Heart right ventricle (tissue), 16 donors: Measurements from ENCODE around the gene TRAPPC1. TPM values are rescaled to one million over a fixed set of nuclear protein-coding genes. Genes with fewer than 3 reads are reported as not detected.
A peak's percentile ranks its signal among the peaks of the same experiment; 100 is the strongest.

Experiments
- ATAC-seq, 8 donors: fragments of 200-7000 bp; cut with Tn5 transposase; one replicate each; pipeline ENCODE4 v1.9.1; 2020; ENCODE audit warnings: mild to moderate bottlenecking in 8 of 8, moderate library complexity in 8 of 8, moderate number of reproducible peaks in 1 of 8
- DNase-seq, 2 donors: peaks; one replicate each; pipeline ENCODE4 v3.0.0-alpha.2; 2020
- H3K27ac ChIP-seq, 10 donors: fragments of 200-600 bp; sonication (generic) in 2 of 10; one replicate each; pipeline versions ENCODE4 v1.5.0 to v1.8.0; 2020 to 2022; ENCODE audit warnings: mild to moderate bottlenecking in 3 of 10
- H3K27me3 ChIP-seq, 7 donors: fragments of 200-600 bp; one replicate each; pipeline ENCODE4 v1.8.0; 2021 to 2022; ENCODE audit warnings: mild to moderate bottlenecking in 2 of 7
- H3K36me3 ChIP-seq, 9 donors: fragments of 200-600 bp; sonication (generic) in 1 of 9; one replicate each; pipeline versions ENCODE4 v1.5.0 to v1.8.0; 2020 to 2022; ENCODE audit warnings: mild to moderate bottlenecking in 2 of 9
- H3K4me1 ChIP-seq, 9 donors: fragments of 200-600 bp; sonication (generic) in 1 of 9; one replicate each; pipeline versions ENCODE4 v1.5.0 to v1.8.0; 2020 to 2022; ENCODE audit warnings: mild to moderate bottlenecking in 4 of 9
- H3K4me3 ChIP-seq, 10 donors: fragments of 200-600 bp; sonication (generic) in 2 of 10; one replicate each; pipeline versions ENCODE4 v1.5.0 to v1.8.0; 2020 to 2022; ENCODE audit warnings: mild to moderate bottlenecking in 7 of 10, moderate library complexity in 2 of 10
- H3K9me3 ChIP-seq, 11 donors: fragments of 200-600 bp in 10 of 11; sonication (generic) in 2 of 11; one replicate each; pipeline versions ENCODE4 v1.5.0 to v1.8.0; 2013 to 2022; ENCODE audit warnings: mild to moderate bottlenecking in 2 of 11, control low read depth in 1 of 11, moderate library complexity in 1 of 11
- WGBS, 2 donors: extraction: QIAGEN DNeasy Blood & Tissue Kit; methylation state at CpG; one replicate each; pipeline ENCODE4 v1.1.7; 2013; ENCODE audit warnings: inconsistent platforms in 1 of 2; 5-methylcytosine and 5-hydroxymethylcytosine counted together
- intact Hi-C, 10 donors: fragments of 100-400 bp; cut with DNase I; formaldehyde crosslinking; loops; one replicate each; pipeline versions ENCODE4 v1.11.1 to v1.14.2; 2022
- polyA plus RNA-seq, 2 donors: library from polyadenylated mRNA; stranded (reverse); fragments of 200-250 nt; gene quantifications; one replicate each; pipeline ENCODE4 v1.2.3, GENCODE V29; 2013
- total RNA-seq, 10 donors: library from RNA; stranded (reverse); fragmentation: NEBNext Ultra II Directional in 3 of 10; extraction: Animal tissue kit (Norgen Biotek cat#: 25700) in 3 of 10; gene quantifications; one replicate each; pipeline versions ENCODE4 v1.2.1 to v1.2.4, GENCODE V29; 2021 to 2023
- TF ChIP-seq, protein P1 (sequence below), 9 donors: fragments of 200-600 bp; sonication (generic) in 2 of 9; IDR thresholded peaks; one replicate each; pipeline versions ENCODE4 v1.5.0 to v1.8.0; 2021 to 2022; ENCODE audit warnings: antibody characterized with exemption in 9 of 9, mild to moderate bottlenecking in 5 of 9, moderate library complexity in 1 of 9
- donor health status: Arrhythmogenic right ventricular cardiomyopathy.
- donor health status: ischemic (EF 13 %, LVEDD 7.1; RV severe dilation, severe dysfunction).
- donor health status: healthy with polysubstance abuse.
- donor health status: DM: no; HTN: yes; CAD: no.
- donor health status: DM: no; HTN: no; CAD: no.
- donor health status: ischemic (EF 25% LVEDD 6.9; RV normal size, moderate dysfunction).
- donor health status: ischemic (EF 25% LVEDD 5.7; RV mildly dilated, moderate dysfunction).
- donor health status: healthy.
- donor health status: DM: yes; HTN: yes; CAD: no.
- donor health status: Ischemic cardiomyopathy.
- donor health status: ischemic (EF 35%, LVEDD 5.7; RV mildly dilated, moderate dysfunction).
- donor health status: nonischemic (EF 11% LVEDD 7.7; RV severe dilation, severe dysfunction).
- donor health status: DM: yes; HTN: yes; CAD: no.
- donor health status: PGD.
- donor health status: ischemic (EF 29% LVEDD 5.4; RV normal size, mild dysfunction).
- donor health status: nonischemic (EF 23%, LVEDD 6.1; RV moderate dilation, normal function).

Gene TRAPPC1
- total and polyA plus RNA-seq, 12 donors: 104 to 166 (median 121) TPM

- ATAC-seq (no peak), DNase-seq (no peak)
- peaks cover 6 to 21% (median 11%) of the 10 kb centered on the region in 9 donors for H3K4me1 ChIP-seq
- no peak overlapping the region for H3K27ac ChIP-seq
- no peaks in the 10 kb centered on the region for H3K27me3 ChIP-seq
- TF ChIP-seq, protein P1, sequence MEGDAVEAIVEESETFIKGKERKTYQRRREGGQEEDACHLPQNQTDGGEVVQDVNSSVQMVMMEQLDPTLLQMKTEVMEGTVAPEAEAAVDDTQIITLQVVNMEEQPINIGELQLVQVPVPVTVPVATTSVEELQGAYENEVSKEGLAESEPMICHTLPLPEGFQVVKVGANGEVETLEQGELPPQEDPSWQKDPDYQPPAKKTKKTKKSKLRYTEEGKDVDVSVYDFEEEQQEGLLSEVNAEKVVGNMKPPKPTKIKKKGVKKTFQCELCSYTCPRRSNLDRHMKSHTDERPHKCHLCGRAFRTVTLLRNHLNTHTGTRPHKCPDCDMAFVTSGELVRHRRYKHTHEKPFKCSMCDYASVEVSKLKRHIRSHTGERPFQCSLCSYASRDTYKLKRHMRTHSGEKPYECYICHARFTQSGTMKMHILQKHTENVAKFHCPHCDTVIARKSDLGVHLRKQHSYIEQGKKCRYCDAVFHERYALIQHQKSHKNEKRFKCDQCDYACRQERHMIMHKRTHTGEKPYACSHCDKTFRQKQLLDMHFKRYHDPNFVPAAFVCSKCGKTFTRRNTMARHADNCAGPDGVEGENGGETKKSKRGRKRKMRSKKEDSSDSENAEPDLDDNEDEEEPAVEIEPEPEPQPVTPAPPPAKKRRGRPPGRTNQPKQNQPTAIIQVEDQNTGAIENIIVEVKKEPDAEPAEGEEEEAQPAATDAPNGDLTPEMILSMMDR (IDR thresholded peaks at IDR 0.05): no peak
- H3K9me3 ChIP-seq: no peaks in the 10 kb centered on the region
- peaks cover 0 to 97% (median 29%) of the 10 kb centered on the region in 9 donors for H3K36me3 ChIP-seq
- WGBS, 2 donors: 95% methylated on average over 9 of the region's 9 CpGs
- H3K4me3 ChIP-seq: no peak overlapping the region
- intact Hi-C loops: loop anchor here in 4 of 10 donors (10.0 kb wide), 2 partner anchors 69 to 149 kb away; no protein-coding TSS in a partner anchor
Measured at GRCh38 chr17:7894226-7894625, 37.5 kb downstream of the TRAPPC1 start.

GRCh38 chr17:7893187-7893880, 38.4 kb downstream of the TRAPPC1 start:
- no peaks in the 10 kb centered on the region for H3K27me3 ChIP-seq
- no peak for DNase-seq
- TF ChIP-seq, protein P1 (IDR thresholded peaks at IDR 0.05): no peak
- ATAC-seq: no peak
- intact Hi-C loops: loop anchor here in 4 of 10 donors (10.0 kb wide), 2 partner anchors 69 to 149 kb away; no protein-coding TSS in a partner anchor
- WGBS, 2 donors: 90 to 91% methylated on average over 15 of the region's 15 CpGs
- H3K9me3 ChIP-seq: no peaks in the 10 kb centered on the region
- H3K4me3 ChIP-seq: no peak overlapping the region
- peaks cover 14 to 30% (median 20%) of the 10 kb centered on the region in 9 donors for H3K4me1 ChIP-seq
- peaks cover 0 to 88% (median 20%) of the 10 kb centered on the region in 9 donors for H3K36me3 ChIP-seq
- H3K27ac ChIP-seq: no peak overlapping the region

DNA sequence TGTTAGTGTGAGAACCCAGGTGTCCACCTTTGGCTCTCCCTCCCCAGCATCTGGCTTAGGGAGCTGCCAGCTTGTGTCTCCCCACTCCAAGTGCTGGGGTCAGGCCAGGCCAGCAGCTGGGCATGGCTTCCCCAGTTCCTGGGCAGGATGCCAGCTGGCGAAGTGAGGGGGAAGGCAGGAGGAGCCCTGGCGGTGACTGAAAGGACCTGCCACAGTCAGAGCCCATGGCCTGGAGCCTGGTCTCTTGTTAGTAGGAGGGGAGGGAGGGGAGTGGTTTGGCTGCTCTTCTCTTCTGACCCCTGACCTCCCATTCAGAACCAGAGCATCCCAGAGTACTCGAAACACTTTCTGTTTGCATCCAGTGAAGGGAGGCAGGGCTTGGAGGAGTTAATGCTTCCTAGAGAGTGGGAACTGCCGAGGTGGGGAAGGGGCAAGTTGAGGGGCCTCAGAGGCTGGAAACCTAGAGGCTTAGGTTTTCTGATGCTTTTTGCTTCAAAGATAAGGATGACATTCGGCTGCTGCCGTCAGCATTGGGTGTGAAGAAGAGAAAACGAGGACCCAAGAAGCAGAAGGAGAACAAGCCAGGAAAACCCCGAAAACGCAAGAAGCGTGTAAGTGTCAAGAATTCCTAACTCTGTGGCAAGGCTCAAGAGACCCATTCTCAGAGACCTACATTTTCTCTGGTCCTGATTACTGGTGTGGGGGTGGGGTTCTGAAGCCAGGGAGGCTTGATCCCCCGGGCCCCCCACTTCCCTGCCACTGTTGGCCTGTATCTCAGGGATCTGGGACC, 42.4 kb downstream of the TRAPPC1 start:
- 21 to 24% methylated on average over 11 of the region's 11 CpGs for WGBS, 2 donors

More for the DNA sequence above, 42.4 kb downstream of the TRAPPC1 start:
- Histone ChIP-seq H3K27me3 (no peaks in the 10 kb centered on the region), H3K4me3 (peak overlapping the region in 7 of 10 donors; percentile 25 to 96 (median 77)), H3K9me3 (no peaks in the 10 kb centered on the region), H3K36me3 (peaks cover 0 to 48% (median 7%) of the 10 kb centered on the region in 9 donors), H3K4me1 (peaks cover 19 to 52% (median 49%) of the 10 kb centered on the region in 9 donors), H3K27ac (peak overlapping the region; percentile 72 to 98 (median 92))
- TF ChIP-seq, protein P1 (IDR thresholded peaks at IDR 0.05): peak; percentile 22 to 69 (median 55)
- ATAC-seq (peak; percentile 66 to 94 (median 83)), DNase-seq (peak; percentile 96 to 98)
- intact Hi-C loops: loop anchor here in 3 of 10 donors (2.0 to 5.0 kb wide), 5 partner anchors 25 to 67 kb away; partner anchors contain the start of genes CNTROB (in 1 of the 3), KDM6B (in 1 of the 3) and TRAPPC1 (in 1 of the 3)
